HepG2 (cell line): Measurements from ENCODE around the gene CST11. TPM values are rescaled to one million over a fixed set of nuclear protein-coding genes. Genes with fewer than 3 reads are reported as not detected.

ENCODE experiments used
- PAF1 ChIP-seq: IDR thresholded peaks from 2 replicates; pipeline ENCODE4 v1.6.1; 2016; ENCODE audit warnings: missing genetic modification reagents, missing compliant biosample characterization
- POLR2AphosphoS5 ChIP-seq: IDR thresholded peaks from 2 replicates; pipeline ENCODE4 v1.6.1; 2012; ENCODE audit warnings: low read depth, low read length
- ZFP1 ChIP-seq: IDR thresholded peaks from 2 replicates; pipeline ENCODE4 v1.6.1; 2016
- ZNF337 ChIP-seq: sonication (generic); formaldehyde crosslinking; IDR thresholded peaks from 2 replicates; pipeline ENCODE4 v1.5.1; 2020; ENCODE audit warnings: missing genetic modification reagents, low read depth, mild to moderate bottlenecking, borderline replicate concordance
- polyA plus RNA-seq, 8 experiments: library from polyadenylated mRNA; depleted of rRNA in 3 of 8; stranded (reverse) in 7 of 8; unstranded in 1 of 8; fragments of >200 nt; fragmentation: Illumina TruSeq in 4 of 8; extraction: Trizol in 4 of 8; gene quantifications; 2 replicates each; pipeline versions ENCODE4 v1.2.1 to v1.2.3, GENCODE V29; 2011 to 2016; ENCODE audit warnings: low read depth in 4 of 8, missing spikeins in 1 of 8, mixed read lengths in 1 of 8; ENCODE audit not compliant: insufficient read depth in 1 of 8
- total RNA-seq, 5 experiments: library from RNA; depleted of rRNA; stranded (reverse); fragments of >200 nt; fragmentation: Illumina TruSeq; extraction: Trizol; gene quantifications; 2 replicates each; pipeline ENCODE4 v1.2.3, GENCODE V29; 2016; ENCODE audit warnings: low read depth in 1 of 5
- TF ChIP-seq, protein P1 (sequence below): sonication (generic); formaldehyde crosslinking; IDR thresholded peaks from 2 replicates; pipeline ENCODE4 v1.4.0; 2020; ENCODE audit warnings: mild to moderate bottlenecking, missing genetic modification reagents
- TF ChIP-seq, protein P2 (sequence below): IDR thresholded peaks from 2 replicates; pipeline ENCODE4 v1.6.1; 2016; ENCODE audit warnings: low read depth, missing genetic modification reagents, missing compliant biosample characterization
- TF ChIP-seq, protein P3 (sequence below): sonication (generic); formaldehyde crosslinking; IDR thresholded peaks from 2 replicates; pipeline ENCODE4 v1.8.0; 2022; ENCODE audit warnings: mild to moderate bottlenecking, missing genetic modification reagents; ENCODE audit not compliant: insufficient replicate concordance
- TF ChIP-seq, protein P4 (sequence below): sonication (generic); formaldehyde crosslinking; IDR thresholded peaks from 2 replicates; pipeline ENCODE4 v1.9.0; 2021; ENCODE audit warnings: missing genetic modification reagents, borderline replicate concordance

CST11 gene
- total and polyA plus RNA-seq, 2 of the 13 experiments (the other 11 are each of a cell fraction or from before 2014, with no cell fraction given): not detected

DNA sequence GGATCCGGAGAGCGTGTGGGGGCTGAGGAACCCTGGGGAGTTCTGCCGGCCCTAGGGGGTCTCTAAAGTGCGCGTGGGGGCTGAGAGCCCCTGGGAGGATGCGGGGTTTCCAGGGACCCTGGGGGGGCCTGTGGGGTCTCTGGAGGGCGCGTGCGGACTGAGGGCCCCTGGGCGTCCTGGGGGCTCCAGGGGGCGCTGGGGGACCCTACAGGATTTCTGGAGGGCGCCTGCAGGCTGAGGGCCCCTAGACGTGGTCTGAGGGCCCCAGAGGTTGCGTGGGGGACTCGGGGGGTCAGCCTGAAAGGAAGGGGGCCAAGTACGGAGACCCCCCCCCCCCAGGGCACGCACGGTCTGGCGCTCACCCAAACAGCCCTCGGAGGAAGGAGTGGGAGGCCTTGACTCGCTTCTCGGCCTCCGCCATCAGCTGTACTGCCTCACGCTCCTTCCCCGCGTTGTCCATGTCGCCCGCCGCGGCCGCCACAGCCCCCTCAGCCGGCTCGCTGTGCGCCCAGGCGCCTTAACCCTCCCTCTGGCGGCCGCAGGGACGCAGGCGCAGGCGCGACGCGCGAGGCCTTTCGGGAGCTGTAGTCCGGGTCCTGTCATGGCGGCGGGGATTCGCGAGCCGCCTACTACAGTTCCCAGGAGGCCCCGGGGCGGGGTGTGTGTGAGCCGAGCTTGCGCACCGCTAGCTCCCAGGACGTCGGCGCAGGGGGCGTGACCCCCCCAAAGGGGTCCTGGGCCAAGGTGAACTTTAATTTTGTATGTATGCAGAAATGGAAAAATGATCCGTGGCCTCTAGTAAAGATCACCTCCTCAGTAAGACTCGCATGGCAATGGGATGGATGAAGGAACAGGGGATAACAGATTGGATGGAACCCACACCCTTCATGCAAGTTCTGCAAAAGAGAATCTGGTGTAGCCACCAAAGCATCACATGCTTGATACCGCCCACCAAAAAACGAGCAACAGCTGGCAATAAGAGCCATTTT lies 31.4 kb downstream of the CST11 start, which contains the start of gene NAPB (continued):
- TF ChIP-seq, protein P1, sequence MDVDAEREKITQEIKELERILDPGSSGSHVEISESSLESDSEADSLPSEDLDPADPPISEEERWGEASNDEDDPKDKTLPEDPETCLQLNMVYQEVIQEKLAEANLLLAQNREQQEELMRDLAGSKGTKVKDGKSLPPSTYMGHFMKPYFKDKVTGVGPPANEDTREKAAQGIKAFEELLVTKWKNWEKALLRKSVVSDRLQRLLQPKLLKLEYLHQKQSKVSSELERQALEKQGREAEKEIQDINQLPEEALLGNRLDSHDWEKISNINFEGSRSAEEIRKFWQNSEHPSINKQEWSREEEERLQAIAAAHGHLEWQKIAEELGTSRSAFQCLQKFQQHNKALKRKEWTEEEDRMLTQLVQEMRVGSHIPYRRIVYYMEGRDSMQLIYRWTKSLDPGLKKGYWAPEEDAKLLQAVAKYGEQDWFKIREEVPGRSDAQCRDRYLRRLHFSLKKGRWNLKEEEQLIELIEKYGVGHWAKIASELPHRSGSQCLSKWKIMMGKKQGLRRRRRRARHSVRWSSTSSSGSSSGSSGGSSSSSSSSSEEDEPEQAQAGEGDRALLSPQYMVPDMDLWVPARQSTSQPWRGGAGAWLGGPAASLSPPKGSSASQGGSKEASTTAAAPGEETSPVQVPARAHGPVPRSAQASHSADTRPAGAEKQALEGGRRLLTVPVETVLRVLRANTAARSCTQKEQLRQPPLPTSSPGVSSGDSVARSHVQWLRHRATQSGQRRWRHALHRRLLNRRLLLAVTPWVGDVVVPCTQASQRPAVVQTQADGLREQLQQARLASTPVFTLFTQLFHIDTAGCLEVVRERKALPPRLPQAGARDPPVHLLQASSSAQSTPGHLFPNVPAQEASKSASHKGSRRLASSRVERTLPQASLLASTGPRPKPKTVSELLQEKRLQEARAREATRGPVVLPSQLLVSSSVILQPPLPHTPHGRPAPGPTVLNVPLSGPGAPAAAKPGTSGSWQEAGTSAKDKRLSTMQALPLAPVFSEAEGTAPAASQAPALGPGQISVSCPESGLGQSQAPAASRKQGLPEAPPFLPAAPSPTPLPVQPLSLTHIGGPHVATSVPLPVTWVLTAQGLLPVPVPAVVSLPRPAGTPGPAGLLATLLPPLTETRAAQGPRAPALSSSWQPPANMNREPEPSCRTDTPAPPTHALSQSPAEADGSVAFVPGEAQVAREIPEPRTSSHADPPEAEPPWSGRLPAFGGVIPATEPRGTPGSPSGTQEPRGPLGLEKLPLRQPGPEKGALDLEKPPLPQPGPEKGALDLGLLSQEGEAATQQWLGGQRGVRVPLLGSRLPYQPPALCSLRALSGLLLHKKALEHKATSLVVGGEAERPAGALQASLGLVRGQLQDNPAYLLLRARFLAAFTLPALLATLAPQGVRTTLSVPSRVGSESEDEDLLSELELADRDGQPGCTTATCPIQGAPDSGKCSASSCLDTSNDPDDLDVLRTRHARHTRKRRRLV (CRISPR knock-in tag): no peak
- TF ChIP-seq POLR2AphosphoS5: peak; percentile 94
- TF ChIP-seq, protein P2, sequence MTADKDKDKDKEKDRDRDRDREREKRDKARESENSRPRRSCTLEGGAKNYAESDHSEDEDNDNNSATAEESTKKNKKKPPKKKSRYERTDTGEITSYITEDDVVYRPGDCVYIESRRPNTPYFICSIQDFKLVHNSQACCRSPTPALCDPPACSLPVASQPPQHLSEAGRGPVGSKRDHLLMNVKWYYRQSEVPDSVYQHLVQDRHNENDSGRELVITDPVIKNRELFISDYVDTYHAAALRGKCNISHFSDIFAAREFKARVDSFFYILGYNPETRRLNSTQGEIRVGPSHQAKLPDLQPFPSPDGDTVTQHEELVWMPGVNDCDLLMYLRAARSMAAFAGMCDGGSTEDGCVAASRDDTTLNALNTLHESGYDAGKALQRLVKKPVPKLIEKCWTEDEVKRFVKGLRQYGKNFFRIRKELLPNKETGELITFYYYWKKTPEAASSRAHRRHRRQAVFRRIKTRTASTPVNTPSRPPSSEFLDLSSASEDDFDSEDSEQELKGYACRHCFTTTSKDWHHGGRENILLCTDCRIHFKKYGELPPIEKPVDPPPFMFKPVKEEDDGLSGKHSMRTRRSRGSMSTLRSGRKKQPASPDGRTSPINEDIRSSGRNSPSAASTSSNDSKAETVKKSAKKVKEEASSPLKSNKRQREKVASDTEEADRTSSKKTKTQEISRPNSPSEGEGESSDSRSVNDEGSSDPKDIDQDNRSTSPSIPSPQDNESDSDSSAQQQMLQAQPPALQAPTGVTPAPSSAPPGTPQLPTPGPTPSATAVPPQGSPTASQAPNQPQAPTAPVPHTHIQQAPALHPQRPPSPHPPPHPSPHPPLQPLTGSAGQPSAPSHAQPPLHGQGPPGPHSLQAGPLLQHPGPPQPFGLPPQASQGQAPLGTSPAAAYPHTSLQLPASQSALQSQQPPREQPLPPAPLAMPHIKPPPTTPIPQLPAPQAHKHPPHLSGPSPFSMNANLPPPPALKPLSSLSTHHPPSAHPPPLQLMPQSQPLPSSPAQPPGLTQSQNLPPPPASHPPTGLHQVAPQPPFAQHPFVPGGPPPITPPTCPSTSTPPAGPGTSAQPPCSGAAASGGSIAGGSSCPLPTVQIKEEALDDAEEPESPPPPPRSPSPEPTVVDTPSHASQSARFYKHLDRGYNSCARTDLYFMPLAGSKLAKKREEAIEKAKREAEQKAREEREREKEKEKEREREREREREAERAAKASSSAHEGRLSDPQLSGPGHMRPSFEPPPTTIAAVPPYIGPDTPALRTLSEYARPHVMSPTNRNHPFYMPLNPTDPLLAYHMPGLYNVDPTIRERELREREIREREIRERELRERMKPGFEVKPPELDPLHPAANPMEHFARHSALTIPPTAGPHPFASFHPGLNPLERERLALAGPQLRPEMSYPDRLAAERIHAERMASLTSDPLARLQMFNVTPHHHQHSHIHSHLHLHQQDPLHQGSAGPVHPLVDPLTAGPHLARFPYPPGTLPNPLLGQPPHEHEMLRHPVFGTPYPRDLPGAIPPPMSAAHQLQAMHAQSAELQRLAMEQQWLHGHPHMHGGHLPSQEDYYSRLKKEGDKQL (CRISPR knock-in tag): no peak
- TF ChIP-seq, protein P3, sequence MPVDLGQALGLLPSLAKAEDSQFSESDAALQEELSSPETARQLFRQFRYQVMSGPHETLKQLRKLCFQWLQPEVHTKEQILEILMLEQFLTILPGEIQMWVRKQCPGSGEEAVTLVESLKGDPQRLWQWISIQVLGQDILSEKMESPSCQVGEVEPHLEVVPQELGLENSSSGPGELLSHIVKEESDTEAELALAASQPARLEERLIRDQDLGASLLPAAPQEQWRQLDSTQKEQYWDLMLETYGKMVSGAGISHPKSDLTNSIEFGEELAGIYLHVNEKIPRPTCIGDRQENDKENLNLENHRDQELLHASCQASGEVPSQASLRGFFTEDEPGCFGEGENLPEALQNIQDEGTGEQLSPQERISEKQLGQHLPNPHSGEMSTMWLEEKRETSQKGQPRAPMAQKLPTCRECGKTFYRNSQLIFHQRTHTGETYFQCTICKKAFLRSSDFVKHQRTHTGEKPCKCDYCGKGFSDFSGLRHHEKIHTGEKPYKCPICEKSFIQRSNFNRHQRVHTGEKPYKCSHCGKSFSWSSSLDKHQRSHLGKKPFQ (CRISPR knock-in tag): peak; percentile 15
- TF ChIP-seq ZFP1 (CRISPR knock-in tag): no peak; the same call in 1 of the 2 replicates
- no peak for TF ChIP-seq PAF1 (CRISPR knock-in tag)
- TF ChIP-seq ZNF337 (CRISPR knock-in tag): no peak
- TF ChIP-seq, protein P4, sequence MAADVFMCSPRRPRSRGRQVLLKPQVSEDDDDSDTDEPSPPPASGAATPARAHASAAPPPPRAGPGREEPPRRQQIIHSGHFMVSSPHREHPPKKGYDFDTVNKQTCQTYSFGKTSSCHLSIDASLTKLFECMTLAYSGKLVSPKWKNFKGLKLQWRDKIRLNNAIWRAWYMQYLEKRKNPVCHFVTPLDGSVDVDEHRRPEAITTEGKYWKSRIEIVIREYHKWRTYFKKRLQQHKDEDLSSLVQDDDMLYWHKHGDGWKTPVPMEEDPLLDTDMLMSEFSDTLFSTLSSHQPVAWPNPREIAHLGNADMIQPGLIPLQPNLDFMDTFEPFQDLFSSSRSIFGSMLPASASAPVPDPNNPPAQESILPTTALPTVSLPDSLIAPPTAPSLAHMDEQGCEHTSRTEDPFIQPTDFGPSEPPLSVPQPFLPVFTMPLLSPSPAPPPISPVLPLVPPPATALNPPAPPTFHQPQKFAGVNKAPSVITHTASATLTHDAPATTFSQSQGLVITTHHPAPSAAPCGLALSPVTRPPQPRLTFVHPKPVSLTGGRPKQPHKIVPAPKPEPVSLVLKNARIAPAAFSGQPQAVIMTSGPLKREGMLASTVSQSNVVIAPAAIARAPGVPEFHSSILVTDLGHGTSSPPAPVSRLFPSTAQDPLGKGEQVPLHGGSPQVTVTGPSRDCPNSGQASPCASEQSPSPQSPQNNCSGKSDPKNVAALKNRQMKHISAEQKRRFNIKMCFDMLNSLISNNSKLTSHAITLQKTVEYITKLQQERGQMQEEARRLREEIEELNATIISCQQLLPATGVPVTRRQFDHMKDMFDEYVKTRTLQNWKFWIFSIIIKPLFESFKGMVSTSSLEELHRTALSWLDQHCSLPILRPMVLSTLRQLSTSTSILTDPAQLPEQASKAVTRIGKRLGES: peak; percentile 70; the same call in 1 of the 2 replicates
